ENCODE results near the gene LPCAT2.
"Not testable (repeated sequence)": the region's sequence is repeated elsewhere in the genome, so short reads cannot be mapped to it uniquely, and the experiment has no call there.

The LPCAT2 gene

DNA sequence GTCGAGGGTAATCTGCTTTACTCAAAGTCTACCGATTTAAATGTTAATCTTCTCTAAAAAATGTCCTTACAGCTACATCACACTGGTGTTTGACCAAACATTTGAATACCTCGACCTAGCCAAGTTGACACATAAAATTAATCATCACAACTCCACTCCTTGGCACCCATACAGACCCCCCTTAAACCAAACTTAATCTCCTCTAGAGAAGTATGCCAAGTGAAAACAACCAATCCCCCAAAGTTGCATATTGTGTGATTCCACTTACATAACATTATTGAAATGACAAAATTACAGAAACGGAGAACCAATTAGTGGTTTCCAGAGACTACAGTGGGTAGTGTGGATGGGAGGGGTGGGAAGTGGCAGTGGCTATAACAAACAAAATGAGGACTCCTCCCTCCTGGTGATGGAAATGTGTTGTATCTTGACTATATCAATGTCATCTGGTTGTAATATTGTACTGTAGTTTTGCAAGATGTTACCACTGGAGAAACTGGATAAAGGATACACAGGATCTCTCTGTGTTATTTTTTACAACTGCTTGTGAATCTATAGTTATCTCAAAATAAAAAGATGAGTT, 97.0 kb downstream of the LPCAT2 start:
- no peak for DNase-seq (ENCODE audit: low spot score)

DNA sequence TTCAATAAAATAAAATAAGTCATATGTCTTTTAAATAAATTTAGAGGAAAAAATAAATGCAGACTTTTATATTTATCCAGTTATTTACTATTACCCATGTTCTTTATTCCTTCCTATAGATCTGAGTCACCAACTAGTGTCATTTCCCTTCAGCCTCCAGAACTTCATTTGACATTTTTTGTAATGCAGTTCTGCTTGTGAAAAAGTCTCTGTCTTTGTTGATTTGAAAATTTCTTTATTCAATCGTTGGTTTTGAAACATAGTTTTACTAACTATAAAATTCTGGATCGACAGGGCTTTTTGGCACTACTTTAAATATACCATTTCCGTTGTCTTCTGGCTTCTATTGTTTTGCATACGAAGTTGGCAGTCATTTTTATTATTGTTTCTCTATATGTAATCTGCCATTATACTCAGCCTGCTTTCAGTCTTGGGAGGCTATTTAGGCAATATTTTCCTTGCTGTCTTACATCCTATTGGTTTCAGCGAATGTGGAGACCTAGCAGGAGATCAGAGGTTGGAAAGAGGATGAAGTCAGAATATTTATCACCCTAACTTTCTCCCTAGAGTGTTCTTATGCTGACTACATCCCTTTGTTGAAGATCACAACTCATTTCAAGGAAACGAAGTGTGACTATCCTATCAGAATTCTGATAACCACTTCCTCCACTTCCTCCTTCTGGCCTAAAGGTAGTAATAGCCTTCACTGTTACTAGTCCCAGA, 104.9 kb downstream of the LPCAT2 start:
- no peak for DNase-seq (ENCODE audit: low spot score)

DNA sequence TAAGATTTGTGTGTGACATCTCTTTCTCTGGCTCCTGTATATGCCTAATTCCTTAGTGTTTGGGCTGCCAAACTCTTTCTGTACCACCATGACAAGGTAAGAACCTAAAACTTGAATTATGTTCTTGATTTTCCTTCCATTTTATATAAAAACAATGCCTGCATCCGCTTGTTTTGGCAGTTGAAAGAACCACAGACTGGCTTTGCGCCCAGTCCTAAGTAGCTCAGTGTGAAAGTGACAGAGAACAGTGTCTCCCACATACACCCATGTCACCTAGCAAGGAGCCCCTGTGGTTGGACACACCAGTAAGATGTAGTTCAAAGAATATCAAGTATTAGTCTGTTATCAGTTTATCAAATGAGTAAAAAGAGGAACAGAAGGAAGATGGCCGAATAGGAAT, 106.2 kb downstream of the LPCAT2 start:
- no peak for DNase-seq (ENCODE audit: low spot score)

DNA sequence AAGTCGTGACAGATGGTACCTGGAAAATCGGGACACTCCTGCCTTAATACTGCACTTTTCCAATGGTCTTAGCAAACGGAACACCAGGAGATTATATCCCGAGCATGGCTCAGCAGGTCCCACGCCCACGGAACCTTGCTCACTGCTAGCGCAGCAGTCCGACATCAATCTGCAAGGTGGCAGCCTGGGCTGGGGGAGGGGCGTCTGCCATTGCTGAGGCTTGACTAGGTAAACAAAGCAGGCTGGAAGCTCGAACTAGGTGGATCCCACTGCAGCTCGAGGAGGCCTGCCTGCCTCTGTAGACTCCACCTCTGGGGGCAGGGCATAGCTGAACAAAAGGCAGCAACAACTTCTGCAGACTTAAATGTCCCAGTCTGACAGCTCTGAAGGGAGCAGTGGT, 106.8 kb downstream of the LPCAT2 start:
- DNase-seq (ENCODE audit: low spot score), result not testable (repeated sequence)

GRCh38 chr16:55621771-55622170, 112.9 kb downstream of the LPCAT2 start:
- no peak for DNase-seq (ENCODE audit: low spot score)

DNA sequence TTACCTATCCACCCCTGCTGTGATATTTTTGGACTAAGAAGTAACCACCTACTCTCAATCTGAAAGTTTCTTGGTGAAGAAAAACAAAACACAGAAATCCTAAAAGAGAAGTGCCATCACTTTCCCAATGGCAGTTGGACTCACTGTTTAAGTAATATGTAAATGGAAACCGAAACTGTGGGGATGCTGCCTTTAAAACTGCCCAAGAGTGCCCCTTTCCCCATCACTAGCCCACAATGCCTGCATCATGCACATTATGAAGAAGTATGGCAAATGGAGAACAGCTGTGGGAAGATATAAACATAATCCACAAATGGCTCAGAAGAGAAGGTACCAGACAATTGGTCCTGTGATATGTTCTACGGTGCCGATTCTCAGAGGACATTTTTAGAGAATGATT, 113.4 kb downstream of the LPCAT2 start:
- no peak for DNase-seq (ENCODE audit: low spot score)

GRCh38 chr16:55622930-55623561, 114.2 kb downstream of the LPCAT2 start:
- DNase-seq (ENCODE audit: low spot score), result no peak

- no peak for DNase-seq (ENCODE audit: low spot score)
Observed at GRCh38 chr16:55623640-55624039, 114.8 kb downstream of the LPCAT2 start.

DNA sequence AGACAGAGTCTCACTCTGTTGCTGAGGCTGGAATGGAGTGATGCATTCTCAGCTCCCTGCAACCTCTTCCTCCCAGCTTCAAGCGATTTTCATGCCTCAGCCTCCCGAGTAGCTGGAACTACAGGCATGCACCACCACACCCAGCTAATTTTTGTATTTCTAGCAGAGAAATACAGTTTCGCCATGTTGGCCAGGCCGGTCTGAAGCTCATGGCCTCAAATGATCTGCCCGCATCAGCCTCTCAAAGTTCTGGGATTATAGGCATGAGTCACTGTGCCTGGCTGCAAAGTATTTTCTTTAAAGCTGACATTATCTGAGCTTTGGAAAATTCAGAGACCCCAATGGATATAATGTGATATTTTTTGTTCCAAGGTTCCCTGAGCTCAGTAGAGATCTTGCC, 115.8 kb downstream of the LPCAT2 start:
- DNase-seq (ENCODE audit: low spot score), result no peak

GRCh38 chr16:55625843-55626242, 117.0 kb downstream of the LPCAT2 start:
- DNase-seq (ENCODE audit: low spot score), result no peak

GRCh38 chr16:55628306-55628968, 119.6 kb downstream of the LPCAT2 start:
- DNase-seq (ENCODE audit: low spot score), result no peak

DNA sequence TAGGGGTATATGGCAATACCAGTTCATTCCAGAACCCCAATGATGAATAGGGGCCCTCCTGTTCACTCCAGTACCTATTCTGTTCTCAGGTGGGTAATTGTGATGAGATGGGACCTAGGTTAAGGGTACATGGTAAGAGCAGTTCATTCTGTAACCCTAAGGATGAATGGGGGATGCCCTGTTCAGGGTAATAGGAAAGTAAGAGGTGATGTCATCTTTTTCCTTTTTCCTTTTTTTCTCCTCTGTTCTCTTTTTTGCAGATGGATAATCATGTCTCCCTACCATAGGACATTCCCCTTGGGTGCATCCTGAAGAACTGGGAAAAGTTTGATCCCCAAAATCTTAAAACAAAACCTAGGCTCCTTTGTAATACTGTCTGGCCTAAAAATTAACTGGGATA, 121.9 kb downstream of the LPCAT2 start:
- DNase-seq (ENCODE audit: low spot score), result no peak

DNA sequence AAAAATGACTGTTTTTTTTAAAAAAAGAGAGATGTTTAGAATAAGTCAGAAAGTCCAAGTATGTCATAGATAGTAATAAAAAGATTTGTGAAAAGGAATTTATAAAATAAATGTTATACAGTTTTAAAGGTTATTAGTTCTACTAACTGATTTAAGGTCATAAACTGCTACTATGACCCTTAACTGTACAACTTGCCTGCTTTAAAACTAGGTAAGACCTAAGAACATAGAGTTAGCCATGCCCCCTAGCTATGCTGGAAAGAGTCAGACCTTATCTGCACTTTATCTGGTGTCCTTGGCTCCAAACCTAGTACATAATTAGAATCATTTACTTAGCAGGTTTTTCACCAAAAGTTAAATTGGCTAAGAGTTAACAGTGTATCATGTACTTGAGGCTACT, 123.4 kb downstream of the LPCAT2 start:
- no peak for DNase-seq (ENCODE audit: low spot score)

- DNase-seq (ENCODE audit: low spot score), result no peak
Observed at GRCh38 chr16:55634193-55634592, 125.3 kb downstream of the LPCAT2 start.

All from putamen (tissue), 1 donor.